GM23338 (cell line): ENCODE results near the gene GASK1B. TPM values are rescaled to one million over a fixed set of nuclear protein-coding genes. Genes with fewer than 3 reads are reported as not detected.

ENCODE experiments used
- ATAC-seq: fragments of 200-7000 bp; cut with Tn5 transposase; 3 replicates; pipeline ENCODE4 v1.9.1; 2020
- DNase-seq: peaks from one replicate; pipeline ENCODE4 v3.0.0-alpha.2; 2015; ENCODE audit warnings: low spot score
- H2AFZ ChIP-seq: fragments of 200-600 bp; sonication (generic); 2 replicates; pipeline ENCODE4 v1.8.0; 2016; ENCODE audit warnings: antibody characterized with exemption, mild to moderate bottlenecking, moderate library complexity
- H3F3A ChIP-seq: fragments of 200-600 bp; sonication (generic); replicated peaks from 2 replicates; pipeline ENCODE4 v1.8.0; 2017; ENCODE audit warnings: antibody characterized with exemption, mixed run types, low read depth
- H3K27ac ChIP-seq: fragments of 200-600 bp; sonication (generic); 2 replicates; pipeline ENCODE4 v1.6.1; 2016; ENCODE audit warnings: low read depth
- H3K27me3 ChIP-seq: fragments of 200-600 bp; sonication (generic); 2 replicates; pipeline ENCODE4 v1.8.0; 2016; ENCODE audit warnings: mild to moderate bottlenecking, mixed run types, moderate library complexity; ENCODE audit not compliant: insufficient read depth
- H3K36me3 ChIP-seq: fragments of 200-600 bp; sonication (generic); 2 replicates; pipeline ENCODE4 v1.8.0; 2016; ENCODE audit warnings: mild to moderate bottlenecking; ENCODE audit not compliant: insufficient read depth
- H3K4me1 ChIP-seq: fragments of 200-600 bp; sonication (generic); 2 replicates; pipeline ENCODE4 v1.8.0; 2016; ENCODE audit warnings: mild to moderate bottlenecking, moderate library complexity; ENCODE audit not compliant: insufficient read depth
- H3K4me2 ChIP-seq: fragments of 200-600 bp; sonication (generic); 2 replicates; pipeline ENCODE4 v1.7.1; 2017; ENCODE audit warnings: mixed run types
- H3K4me3 ChIP-seq: fragments of 200-600 bp; sonication (generic); 2 replicates; pipeline ENCODE4 v1.6.1; 2016; ENCODE audit warnings: mixed run types
- H3K79me2 ChIP-seq: fragments of 200-600 bp; sonication (generic); replicated peaks from 2 replicates; pipeline ENCODE4 v1.8.0; 2017; ENCODE audit warnings: mild to moderate bottlenecking; ENCODE audit not compliant: insufficient read depth
- H3K9me2 ChIP-seq: fragments of 200-600 bp; sonication (generic); 2 replicates; pipeline ENCODE4 v1.8.0; 2017; ENCODE audit not compliant: insufficient read depth
- H4K20me1 ChIP-seq: fragments of 200-600 bp; sonication (generic); replicated peaks from 2 replicates; pipeline ENCODE4 v1.8.0; 2017; ENCODE audit warnings: mild to moderate bottlenecking; ENCODE audit not compliant: insufficient read depth
- H3K27ac Mint-ChIP-seq: 2 replicates; pipeline ENCODE4 v1.8.0; 2020; ENCODE audit warnings: inconsistent platforms, mild to moderate bottlenecking, moderate library complexity, mixed read lengths
- H3K27me3 Mint-ChIP-seq: 3 replicates; pipeline ENCODE4 v1.8.0; 2022; ENCODE audit warnings: low read depth, mild to moderate bottlenecking, moderate library complexity, mixed read lengths, inconsistent platforms; ENCODE audit not compliant: insufficient read depth, poor library complexity
- H3K36me3 Mint-ChIP-seq: 3 replicates; pipeline ENCODE4 v1.8.0; 2021; ENCODE audit warnings: low read depth, mild to moderate bottlenecking, inconsistent platforms, moderate library complexity, mixed read lengths
- H3K4me1 Mint-ChIP-seq: 3 replicates; pipeline ENCODE4 v1.8.0; 2020; ENCODE audit warnings: mild to moderate bottlenecking, inconsistent platforms, mixed read lengths
- H3K4me3 Mint-ChIP-seq: 3 replicates; pipeline ENCODE4 v1.8.0; 2021; ENCODE audit warnings: moderate library complexity, mild to moderate bottlenecking, inconsistent platforms, mixed read lengths
- H3K9me3 Mint-ChIP-seq: 3 replicates; pipeline ENCODE4 v1.8.0; 2020; ENCODE audit warnings: moderate library complexity, mild to moderate bottlenecking, inconsistent platforms, mixed read lengths
- CREB1 ChIP-seq: fragments of 250-450 bp; sonication (Bioruptor Pico); IDR thresholded peaks from 2 replicates; pipeline ENCODE4 v1.5.0; 2020; ENCODE audit warnings: low read depth, mild to moderate bottlenecking, moderate library complexity
- EZH2 ChIP-seq: fragments of 200-600 bp; sonication (generic); IDR thresholded peaks from one replicate; pipeline ENCODE4 v1.8.0; 2017; ENCODE audit warnings: antibody characterized with exemption, mild to moderate bottlenecking, low read depth; ENCODE audit not compliant: unreplicated experiment
- EZH2phosphoT487 ChIP-seq: fragments of 200-600 bp; sonication (generic); IDR thresholded peaks from one replicate; pipeline ENCODE4 v1.8.1; 2018; ENCODE audit warnings: antibody characterized with exemption; ENCODE audit not compliant: unreplicated experiment
- JUNB ChIP-seq: IDR thresholded peaks from one replicate; pipeline ENCODE4 v1.6.1; 2016; ENCODE audit warnings: antibody characterized with exemption; ENCODE audit not compliant: unreplicated experiment
- NANOG ChIP-seq: IDR thresholded peaks from 2 replicates; pipeline ENCODE4 v1.6.1; 2016; ENCODE audit warnings: antibody characterized with exemption, borderline replicate concordance
- POLR2AphosphoS5 ChIP-seq: IDR thresholded peaks from 2 replicates; pipeline ENCODE4 v1.6.1; 2016; ENCODE audit warnings: antibody characterized with exemption, low read depth
- STAT1 ChIP-seq: IDR thresholded peaks from one replicate; pipeline ENCODE4 v1.6.1; 2016; ENCODE audit warnings: antibody characterized with exemption; ENCODE audit not compliant: unreplicated experiment
- ZNF114 ChIP-seq: fragments of 250-450 bp; sonication (Bioruptor Pico); IDR thresholded peaks from 2 replicates; pipeline ENCODE4 v1.5.0; 2020; ENCODE audit warnings: mild to moderate bottlenecking, moderate library complexity
- ZNF331 ChIP-seq: fragments of 250-450 bp; sonication (Bioruptor Pico); IDR thresholded peaks from 2 replicates; pipeline ENCODE4 v1.5.0; 2020; ENCODE audit warnings: low read depth, mild to moderate bottlenecking, moderate library complexity
- polyA plus RNA-seq: library from polyadenylated mRNA; unstranded; fragments of >200 nt; fragmentation: Nextera tagmentation; extraction: Ambion mirVana; gene quantifications from 2 replicates; pipeline ENCODE4 v1.2.1, GENCODE V29; 2016
- total RNA-seq: library from RNA; depleted of rRNA; stranded (reverse); fragments of >200 nt; shearing (Covaris generic); gene quantifications from 2 replicates; pipeline ENCODE4 v1.2.3, GENCODE V29; 2014
- TF ChIP-seq, protein P1 (sequence below): IDR thresholded peaks from one replicate; pipeline ENCODE4 v1.6.1; 2018; ENCODE audit warnings: antibody characterized with exemption; ENCODE audit not compliant: unreplicated experiment
- TF ChIP-seq, protein P2 (sequence below), 2 experiments: fragments of 200-600 bp in 1 of 2; sonication (generic) in 1 of 2; conservative IDR thresholded peaks; 2 replicates each; pipeline versions ENCODE4 v1.5.1 to v1.6.1; 2016 to 2017; ENCODE audit warnings: antibody characterized with exemption in 2 of 2, low read depth in 2 of 2, mild to moderate bottlenecking in 2 of 2, moderate library complexity in 1 of 2
- TF ChIP-seq, protein P3 (sequence below): IDR thresholded peaks from 2 replicates; pipeline ENCODE4 v1.6.1; 2016; ENCODE audit warnings: antibody characterized with exemption
- TF ChIP-seq, protein P4 (sequence below): fragments of 250-450 bp; sonication (Bioruptor Pico); IDR thresholded peaks from 2 replicates; pipeline ENCODE4 v1.5.0; 2020; ENCODE audit warnings: mild to moderate bottlenecking, moderate library complexity

The GASK1B gene
- total and polyA plus RNA-seq, 2 experiments from 2014 or later = not detected

DNA sequence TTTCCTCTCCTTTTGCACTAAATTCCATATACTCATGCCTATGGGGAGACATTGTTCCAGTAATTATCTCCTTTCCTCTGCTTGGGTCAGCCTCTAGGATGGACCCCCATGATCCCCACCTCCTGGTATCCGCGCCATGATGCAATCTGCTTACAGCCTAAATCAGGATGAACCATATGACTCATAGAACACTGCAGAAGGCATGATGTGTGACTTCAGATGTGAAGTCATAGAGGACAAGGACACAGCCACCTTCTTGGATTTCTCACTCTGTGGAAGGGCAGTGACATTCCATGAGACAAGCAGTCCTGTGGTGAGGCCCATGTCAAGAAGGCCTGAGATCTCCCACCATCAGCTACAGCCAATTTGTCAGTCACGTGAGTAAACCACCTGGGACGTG is 28.5 kb upstream of the GASK1B start:
- H3F3A ChIP-seq = no peaks in the 10 kb centered on the region
- TF ChIP-seq, protein P1, sequence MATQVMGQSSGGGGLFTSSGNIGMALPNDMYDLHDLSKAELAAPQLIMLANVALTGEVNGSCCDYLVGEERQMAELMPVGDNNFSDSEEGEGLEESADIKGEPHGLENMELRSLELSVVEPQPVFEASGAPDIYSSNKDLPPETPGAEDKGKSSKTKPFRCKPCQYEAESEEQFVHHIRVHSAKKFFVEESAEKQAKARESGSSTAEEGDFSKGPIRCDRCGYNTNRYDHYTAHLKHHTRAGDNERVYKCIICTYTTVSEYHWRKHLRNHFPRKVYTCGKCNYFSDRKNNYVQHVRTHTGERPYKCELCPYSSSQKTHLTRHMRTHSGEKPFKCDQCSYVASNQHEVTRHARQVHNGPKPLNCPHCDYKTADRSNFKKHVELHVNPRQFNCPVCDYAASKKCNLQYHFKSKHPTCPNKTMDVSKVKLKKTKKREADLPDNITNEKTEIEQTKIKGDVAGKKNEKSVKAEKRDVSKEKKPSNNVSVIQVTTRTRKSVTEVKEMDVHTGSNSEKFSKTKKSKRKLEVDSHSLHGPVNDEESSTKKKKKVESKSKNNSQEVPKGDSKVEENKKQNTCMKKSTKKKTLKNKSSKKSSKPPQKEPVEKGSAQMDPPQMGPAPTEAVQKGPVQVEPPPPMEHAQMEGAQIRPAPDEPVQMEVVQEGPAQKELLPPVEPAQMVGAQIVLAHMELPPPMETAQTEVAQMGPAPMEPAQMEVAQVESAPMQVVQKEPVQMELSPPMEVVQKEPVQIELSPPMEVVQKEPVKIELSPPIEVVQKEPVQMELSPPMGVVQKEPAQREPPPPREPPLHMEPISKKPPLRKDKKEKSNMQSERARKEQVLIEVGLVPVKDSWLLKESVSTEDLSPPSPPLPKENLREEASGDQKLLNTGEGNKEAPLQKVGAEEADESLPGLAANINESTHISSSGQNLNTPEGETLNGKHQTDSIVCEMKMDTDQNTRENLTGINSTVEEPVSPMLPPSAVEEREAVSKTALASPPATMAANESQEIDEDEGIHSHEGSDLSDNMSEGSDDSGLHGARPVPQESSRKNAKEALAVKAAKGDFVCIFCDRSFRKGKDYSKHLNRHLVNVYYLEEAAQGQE = no peak
- TF ChIP-seq JUNB (no peak), NANOG (no peak), POLR2AphosphoS5 (no peak), EZH2 (no peak), ZNF331 (CRISPR knock-in tag) (no peak), ZNF114 (no peak), CREB1 (CRISPR knock-in tag) (no peak), STAT1 (no peak), EZH2phosphoT487 (no peak)
- TF ChIP-seq, protein P2, sequence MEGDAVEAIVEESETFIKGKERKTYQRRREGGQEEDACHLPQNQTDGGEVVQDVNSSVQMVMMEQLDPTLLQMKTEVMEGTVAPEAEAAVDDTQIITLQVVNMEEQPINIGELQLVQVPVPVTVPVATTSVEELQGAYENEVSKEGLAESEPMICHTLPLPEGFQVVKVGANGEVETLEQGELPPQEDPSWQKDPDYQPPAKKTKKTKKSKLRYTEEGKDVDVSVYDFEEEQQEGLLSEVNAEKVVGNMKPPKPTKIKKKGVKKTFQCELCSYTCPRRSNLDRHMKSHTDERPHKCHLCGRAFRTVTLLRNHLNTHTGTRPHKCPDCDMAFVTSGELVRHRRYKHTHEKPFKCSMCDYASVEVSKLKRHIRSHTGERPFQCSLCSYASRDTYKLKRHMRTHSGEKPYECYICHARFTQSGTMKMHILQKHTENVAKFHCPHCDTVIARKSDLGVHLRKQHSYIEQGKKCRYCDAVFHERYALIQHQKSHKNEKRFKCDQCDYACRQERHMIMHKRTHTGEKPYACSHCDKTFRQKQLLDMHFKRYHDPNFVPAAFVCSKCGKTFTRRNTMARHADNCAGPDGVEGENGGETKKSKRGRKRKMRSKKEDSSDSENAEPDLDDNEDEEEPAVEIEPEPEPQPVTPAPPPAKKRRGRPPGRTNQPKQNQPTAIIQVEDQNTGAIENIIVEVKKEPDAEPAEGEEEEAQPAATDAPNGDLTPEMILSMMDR (conservative IDR thresholded peaks at IDR 0.05; ENCODE audit: low read depth in 2 of 2) = no peak
- TF ChIP-seq, protein P3, sequence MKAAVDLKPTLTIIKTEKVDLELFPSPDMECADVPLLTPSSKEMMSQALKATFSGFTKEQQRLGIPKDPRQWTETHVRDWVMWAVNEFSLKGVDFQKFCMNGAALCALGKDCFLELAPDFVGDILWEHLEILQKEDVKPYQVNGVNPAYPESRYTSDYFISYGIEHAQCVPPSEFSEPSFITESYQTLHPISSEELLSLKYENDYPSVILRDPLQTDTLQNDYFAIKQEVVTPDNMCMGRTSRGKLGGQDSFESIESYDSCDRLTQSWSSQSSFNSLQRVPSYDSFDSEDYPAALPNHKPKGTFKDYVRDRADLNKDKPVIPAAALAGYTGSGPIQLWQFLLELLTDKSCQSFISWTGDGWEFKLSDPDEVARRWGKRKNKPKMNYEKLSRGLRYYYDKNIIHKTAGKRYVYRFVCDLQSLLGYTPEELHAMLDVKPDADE = no peak
- TF ChIP-seq, protein P4, sequence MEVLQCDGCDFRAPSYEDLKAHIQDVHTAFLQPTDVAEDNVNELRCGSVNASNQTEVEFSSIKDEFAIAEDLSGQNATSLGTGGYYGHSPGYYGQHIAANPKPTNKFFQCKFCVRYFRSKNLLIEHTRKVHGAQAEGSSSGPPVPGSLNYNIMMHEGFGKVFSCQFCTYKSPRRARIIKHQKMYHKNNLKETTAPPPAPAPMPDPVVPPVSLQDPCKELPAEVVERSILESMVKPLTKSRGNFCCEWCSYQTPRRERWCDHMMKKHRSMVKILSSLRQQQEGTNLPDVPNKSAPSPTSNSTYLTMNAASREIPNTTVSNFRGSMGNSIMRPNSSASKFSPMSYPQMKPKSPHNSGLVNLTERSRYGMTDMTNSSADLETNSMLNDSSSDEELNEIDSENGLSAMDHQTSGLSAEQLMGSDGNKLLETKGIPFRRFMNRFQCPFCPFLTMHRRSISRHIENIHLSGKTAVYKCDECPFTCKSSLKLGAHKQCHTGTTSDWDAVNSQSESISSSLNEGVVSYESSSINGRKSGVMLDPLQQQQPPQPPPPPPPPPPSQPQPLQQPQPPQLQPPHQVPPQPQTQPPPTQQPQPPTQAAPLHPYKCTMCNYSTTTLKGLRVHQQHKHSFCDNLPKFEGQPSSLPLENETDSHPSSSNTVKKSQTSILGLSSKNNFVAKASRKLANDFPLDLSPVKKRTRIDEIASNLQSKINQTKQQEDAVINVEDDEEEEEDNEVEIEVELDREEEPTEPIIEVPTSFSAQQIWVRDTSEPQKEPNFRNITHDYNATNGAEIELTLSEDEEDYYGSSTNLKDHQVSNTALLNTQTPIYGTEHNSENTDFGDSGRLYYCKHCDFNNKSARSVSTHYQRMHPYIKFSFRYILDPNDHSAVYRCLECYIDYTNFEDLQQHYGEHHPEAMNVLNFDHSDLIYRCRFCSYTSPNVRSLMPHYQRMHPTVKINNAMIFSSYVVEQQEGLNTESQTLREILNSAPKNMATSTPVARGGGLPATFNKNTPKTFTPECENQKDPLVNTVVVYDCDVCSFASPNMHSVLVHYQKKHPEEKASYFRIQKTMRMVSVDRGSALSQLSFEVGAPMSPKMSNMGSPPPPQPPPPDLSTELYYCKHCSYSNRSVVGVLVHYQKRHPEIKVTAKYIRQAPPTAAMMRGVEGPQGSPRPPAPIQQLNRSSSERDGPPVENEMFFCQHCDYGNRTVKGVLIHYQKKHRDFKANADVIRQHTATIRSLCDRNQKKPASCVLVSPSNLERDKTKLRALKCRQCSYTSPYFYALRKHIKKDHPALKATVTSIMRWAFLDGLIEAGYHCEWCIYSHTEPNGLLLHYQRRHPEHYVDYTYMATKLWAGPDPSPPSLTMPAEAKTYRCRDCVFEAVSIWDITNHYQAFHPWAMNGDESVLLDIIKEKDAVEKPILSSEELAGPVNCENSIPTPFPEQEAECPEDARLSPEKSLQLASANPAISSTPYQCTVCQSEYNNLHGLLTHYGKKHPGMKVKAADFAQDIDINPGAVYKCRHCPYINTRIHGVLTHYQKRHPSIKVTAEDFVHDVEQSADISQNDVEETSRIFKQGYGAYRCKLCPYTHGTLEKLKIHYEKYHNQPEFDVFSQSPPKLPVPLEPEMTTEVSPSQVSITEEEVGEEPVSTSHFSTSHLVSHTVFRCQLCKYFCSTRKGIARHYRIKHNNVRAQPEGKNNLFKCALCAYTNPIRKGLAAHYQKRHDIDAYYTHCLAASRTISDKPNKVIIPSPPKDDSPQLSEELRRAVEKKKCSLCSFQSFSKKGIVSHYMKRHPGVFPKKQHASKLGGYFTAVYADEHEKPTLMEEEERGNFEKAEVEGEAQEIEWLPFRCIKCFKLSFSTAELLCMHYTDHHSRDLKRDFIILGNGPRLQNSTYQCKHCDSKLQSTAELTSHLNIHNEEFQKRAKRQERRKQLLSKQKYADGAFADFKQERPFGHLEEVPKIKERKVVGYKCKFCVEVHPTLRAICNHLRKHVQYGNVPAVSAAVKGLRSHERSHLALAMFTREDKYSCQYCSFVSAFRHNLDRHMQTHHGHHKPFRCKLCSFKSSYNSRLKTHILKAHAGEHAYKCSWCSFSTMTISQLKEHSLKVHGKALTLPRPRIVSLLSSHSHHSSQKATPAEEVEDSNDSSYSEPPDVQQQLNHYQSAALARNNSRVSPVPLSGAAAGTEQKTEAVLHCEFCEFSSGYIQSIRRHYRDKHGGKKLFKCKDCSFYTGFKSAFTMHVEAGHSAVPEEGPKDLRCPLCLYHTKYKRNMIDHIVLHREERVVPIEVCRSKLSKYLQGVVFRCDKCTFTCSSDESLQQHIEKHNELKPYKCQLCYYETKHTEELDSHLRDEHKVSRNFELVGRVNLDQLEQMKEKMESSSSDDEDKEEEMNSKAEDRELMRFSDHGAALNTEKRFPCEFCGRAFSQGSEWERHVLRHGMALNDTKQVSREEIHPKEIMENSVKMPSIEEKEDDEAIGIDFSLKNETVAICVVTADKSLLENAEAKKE = no peak
- no peaks in the 10 kb centered on the region for H3K27me3 ChIP-seq
- H3K9me2 ChIP-seq = 0 out of 2 replicates have a peak, but pooled peaks cover 5% of the 10 kb centered on the region
- no peak for DNase-seq
- H3K79me2 ChIP-seq = no peaks in the 10 kb centered on the region
- H3K27me3 Mint-ChIP-seq = no peaks in the 10 kb centered on the region
- H3K36me3 ChIP-seq = no peaks in the 10 kb centered on the region
- H3K4me2 ChIP-seq = no peak overlapping the region
- H3K36me3 Mint-ChIP-seq = no peaks in the 10 kb centered on the region
- H3K4me1 Mint-ChIP-seq = no peaks in the 10 kb centered on the region
- H3K4me3 Mint-ChIP-seq = no peak overlapping the region
- H3K4me1 ChIP-seq = no peaks in the 10 kb centered on the region
- no peak overlapping the region for H3K4me3 ChIP-seq
- H3K27ac Mint-ChIP-seq = peak overlapping the region; percentile 33; the same call in 1 of the 2 replicates
- H3K27ac ChIP-seq = no peak overlapping the region
- no peak overlapping the region for H2AFZ ChIP-seq
- no peak for ATAC-seq
- no peaks in the 10 kb centered on the region; the same call in 2 of the 3 replicates for H3K9me3 Mint-ChIP-seq
- no peaks in the 10 kb centered on the region for H4K20me1 ChIP-seq
